ENCODE data around the gene CAMKK1. TPM values are rescaled to one million over a fixed set of nuclear protein-coding genes. Genes with fewer than 3 reads are reported as not detected.

The CAMKK1 gene
- total and polyA plus RNA-seq, 2 experiments from 2014 or later: 4.3 to 7.1 TPM

DNA sequence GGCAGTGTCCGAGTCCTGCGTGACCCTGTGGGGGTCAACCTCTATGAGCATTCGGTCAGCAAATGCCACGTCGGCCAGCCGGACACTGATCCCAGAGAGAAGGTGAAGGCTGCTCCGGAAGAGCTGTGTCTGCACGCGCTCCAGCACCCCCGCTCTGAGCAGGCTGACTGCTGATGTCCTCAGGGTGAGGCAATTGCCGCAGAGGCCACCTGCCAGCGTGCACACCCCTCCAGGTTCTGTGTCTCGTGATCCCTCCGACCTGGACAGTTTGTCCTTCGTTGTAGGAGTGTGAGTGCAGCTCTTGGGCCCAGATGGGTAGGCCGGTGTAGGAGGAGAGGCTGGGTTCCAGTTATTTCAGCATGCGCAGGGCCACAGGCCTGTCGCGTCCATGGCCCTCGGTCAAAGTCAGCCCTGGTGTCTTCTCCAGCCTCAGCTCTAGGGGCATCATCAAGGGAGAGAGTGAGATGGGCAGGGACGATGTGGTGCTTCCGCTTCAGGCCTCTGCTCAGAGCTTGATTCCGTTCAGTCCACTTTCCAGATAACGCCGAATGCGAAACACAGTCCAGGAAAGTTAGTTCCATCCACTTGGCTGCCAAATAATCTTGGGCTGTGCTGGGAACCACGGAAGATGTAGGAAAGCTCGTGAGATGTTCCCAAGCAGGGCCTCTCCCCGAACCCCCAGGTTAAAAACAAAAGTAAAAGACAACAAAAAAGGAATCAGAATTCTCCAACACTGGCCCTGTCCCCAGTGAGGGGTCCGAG lies 31.7 kb downstream of the CAMKK1 start:
- TF ChIP-seq, protein P1, sequence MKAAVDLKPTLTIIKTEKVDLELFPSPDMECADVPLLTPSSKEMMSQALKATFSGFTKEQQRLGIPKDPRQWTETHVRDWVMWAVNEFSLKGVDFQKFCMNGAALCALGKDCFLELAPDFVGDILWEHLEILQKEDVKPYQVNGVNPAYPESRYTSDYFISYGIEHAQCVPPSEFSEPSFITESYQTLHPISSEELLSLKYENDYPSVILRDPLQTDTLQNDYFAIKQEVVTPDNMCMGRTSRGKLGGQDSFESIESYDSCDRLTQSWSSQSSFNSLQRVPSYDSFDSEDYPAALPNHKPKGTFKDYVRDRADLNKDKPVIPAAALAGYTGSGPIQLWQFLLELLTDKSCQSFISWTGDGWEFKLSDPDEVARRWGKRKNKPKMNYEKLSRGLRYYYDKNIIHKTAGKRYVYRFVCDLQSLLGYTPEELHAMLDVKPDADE (IDR thresholded peaks at IDR 0.05): no peak
- TF ChIP-seq NANOG (IDR thresholded peaks at IDR 0.05; ENCODE audit: borderline replicate concordance) (no peak), STAT1 (IDR thresholded peaks at IDR 0.05; ENCODE audit: unreplicated experiment) (no peak)
- ATAC-seq (no peak), DNase-seq (ENCODE audit: low spot score) (no peak)

GRCh38 chr17:3859940-3860339 lies 32.9 kb downstream of the CAMKK1 start:
- no peaks in the 10 kb centered on the region for H3K4me1 ChIP-seq (ENCODE audit: insufficient read depth)
- no peaks in the 10 kb centered on the region for H3F3A ChIP-seq (replicated peaks; ENCODE audit: low read depth)
- no peak overlapping the region for H3K27ac ChIP-seq (ENCODE audit: low read depth)
- no peaks in the 10 kb centered on the region; the same call in 1 of the 2 replicates for H3K36me3 ChIP-seq (ENCODE audit: insufficient read depth)
- Mint-ChIP-seq H3K27me3 (ENCODE audit: insufficient read depth, low read depth, poor library complexity) (peaks cover 7% of the 10 kb centered on the region), H3K9me3 (peaks cover 2% of the 10 kb centered on the region), H3K27ac (no peak overlapping the region), H3K4me1 (no peaks in the 10 kb centered on the region; the same call in 2 of the 3 replicates), H3K4me3 (no peak overlapping the region), H3K36me3 (ENCODE audit: low read depth) (peaks cover 5% of the 10 kb centered on the region; the same call in 2 of the 3 replicates)
- no peak overlapping the region for H3K4me3 ChIP-seq
- H4K20me1 ChIP-seq (replicated peaks; ENCODE audit: insufficient read depth): no peaks in the 10 kb centered on the region
- ATAC-seq (no peak), DNase-seq (ENCODE audit: low spot score) (no peak)
- no peaks in the 10 kb centered on the region for H3K79me2 ChIP-seq (replicated peaks; ENCODE audit: insufficient read depth)
- no peaks in the 10 kb centered on the region for H3K27me3 ChIP-seq (ENCODE audit: insufficient read depth)
- H2AFZ ChIP-seq: no peak overlapping the region
- no peak overlapping the region for H3K4me2 ChIP-seq
- H3K9me2 ChIP-seq (ENCODE audit: insufficient read depth): no peaks in the 10 kb centered on the region
- TF ChIP-seq ZNF114 (CRISPR knock-in tag; IDR thresholded peaks at IDR 0.05) (no peak), STAT1 (IDR thresholded peaks at IDR 0.05; ENCODE audit: unreplicated experiment) (no peak), EZH2phosphoT487 (IDR thresholded peaks at IDR 0.05; ENCODE audit: unreplicated experiment) (no peak), NANOG (IDR thresholded peaks at IDR 0.05; ENCODE audit: borderline replicate concordance) (no peak), CREB1 (CRISPR knock-in tag; IDR thresholded peaks at IDR 0.05; ENCODE audit: low read depth) (no peak)
- TF ChIP-seq, protein P2, sequence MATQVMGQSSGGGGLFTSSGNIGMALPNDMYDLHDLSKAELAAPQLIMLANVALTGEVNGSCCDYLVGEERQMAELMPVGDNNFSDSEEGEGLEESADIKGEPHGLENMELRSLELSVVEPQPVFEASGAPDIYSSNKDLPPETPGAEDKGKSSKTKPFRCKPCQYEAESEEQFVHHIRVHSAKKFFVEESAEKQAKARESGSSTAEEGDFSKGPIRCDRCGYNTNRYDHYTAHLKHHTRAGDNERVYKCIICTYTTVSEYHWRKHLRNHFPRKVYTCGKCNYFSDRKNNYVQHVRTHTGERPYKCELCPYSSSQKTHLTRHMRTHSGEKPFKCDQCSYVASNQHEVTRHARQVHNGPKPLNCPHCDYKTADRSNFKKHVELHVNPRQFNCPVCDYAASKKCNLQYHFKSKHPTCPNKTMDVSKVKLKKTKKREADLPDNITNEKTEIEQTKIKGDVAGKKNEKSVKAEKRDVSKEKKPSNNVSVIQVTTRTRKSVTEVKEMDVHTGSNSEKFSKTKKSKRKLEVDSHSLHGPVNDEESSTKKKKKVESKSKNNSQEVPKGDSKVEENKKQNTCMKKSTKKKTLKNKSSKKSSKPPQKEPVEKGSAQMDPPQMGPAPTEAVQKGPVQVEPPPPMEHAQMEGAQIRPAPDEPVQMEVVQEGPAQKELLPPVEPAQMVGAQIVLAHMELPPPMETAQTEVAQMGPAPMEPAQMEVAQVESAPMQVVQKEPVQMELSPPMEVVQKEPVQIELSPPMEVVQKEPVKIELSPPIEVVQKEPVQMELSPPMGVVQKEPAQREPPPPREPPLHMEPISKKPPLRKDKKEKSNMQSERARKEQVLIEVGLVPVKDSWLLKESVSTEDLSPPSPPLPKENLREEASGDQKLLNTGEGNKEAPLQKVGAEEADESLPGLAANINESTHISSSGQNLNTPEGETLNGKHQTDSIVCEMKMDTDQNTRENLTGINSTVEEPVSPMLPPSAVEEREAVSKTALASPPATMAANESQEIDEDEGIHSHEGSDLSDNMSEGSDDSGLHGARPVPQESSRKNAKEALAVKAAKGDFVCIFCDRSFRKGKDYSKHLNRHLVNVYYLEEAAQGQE (IDR thresholded peaks at IDR 0.05; ENCODE audit: unreplicated experiment): no peak
- TF ChIP-seq, protein P3, sequence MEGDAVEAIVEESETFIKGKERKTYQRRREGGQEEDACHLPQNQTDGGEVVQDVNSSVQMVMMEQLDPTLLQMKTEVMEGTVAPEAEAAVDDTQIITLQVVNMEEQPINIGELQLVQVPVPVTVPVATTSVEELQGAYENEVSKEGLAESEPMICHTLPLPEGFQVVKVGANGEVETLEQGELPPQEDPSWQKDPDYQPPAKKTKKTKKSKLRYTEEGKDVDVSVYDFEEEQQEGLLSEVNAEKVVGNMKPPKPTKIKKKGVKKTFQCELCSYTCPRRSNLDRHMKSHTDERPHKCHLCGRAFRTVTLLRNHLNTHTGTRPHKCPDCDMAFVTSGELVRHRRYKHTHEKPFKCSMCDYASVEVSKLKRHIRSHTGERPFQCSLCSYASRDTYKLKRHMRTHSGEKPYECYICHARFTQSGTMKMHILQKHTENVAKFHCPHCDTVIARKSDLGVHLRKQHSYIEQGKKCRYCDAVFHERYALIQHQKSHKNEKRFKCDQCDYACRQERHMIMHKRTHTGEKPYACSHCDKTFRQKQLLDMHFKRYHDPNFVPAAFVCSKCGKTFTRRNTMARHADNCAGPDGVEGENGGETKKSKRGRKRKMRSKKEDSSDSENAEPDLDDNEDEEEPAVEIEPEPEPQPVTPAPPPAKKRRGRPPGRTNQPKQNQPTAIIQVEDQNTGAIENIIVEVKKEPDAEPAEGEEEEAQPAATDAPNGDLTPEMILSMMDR (conservative IDR thresholded peaks at IDR 0.05; ENCODE audit: low read depth in 2 of 2): no peak

More for the DNA sequence above, 31.7 kb downstream of the CAMKK1 start:
- Histone ChIP-seq H2AFZ (no peak overlapping the region), H3K27me3 (ENCODE audit: insufficient read depth) (no peaks in the 10 kb centered on the region), H3K9me2 (ENCODE audit: insufficient read depth) (no peaks in the 10 kb centered on the region), H3K36me3 (ENCODE audit: insufficient read depth) (no peaks in the 10 kb centered on the region; the same call in 1 of the 2 replicates), H3K79me2 (replicated peaks; ENCODE audit: insufficient read depth) (no peaks in the 10 kb centered on the region), H4K20me1 (replicated peaks; ENCODE audit: insufficient read depth) (no peaks in the 10 kb centered on the region), H3K4me1 (ENCODE audit: insufficient read depth) (no peaks in the 10 kb centered on the region), H3K4me2 (no peak overlapping the region), H3K27ac (ENCODE audit: low read depth) (no peak overlapping the region), H3F3A (replicated peaks; ENCODE audit: low read depth) (no peaks in the 10 kb centered on the region), H3K4me3 (no peak overlapping the region)
- H3K4me3 Mint-ChIP-seq: no peak overlapping the region
- H3K27me3 Mint-ChIP-seq (ENCODE audit: insufficient read depth, low read depth, poor library complexity): peaks cover 7% of the 10 kb centered on the region
- no peaks in the 10 kb centered on the region; the same call in 2 of the 3 replicates for H3K4me1 Mint-ChIP-seq
- no peak overlapping the region; the same call in 1 of the 2 replicates for H3K27ac Mint-ChIP-seq
- no peaks in the 10 kb centered on the region for H3K9me3 Mint-ChIP-seq
- H3K36me3 Mint-ChIP-seq (ENCODE audit: low read depth): peaks cover 5% of the 10 kb centered on the region; the same call in 2 of the 3 replicates

Measured in GM23338 (cell line).